Liver (tissue), 3 donors: ENCODE results near the gene NR5A2.

ENCODE experiments used
- CTCF ChIP-seq: fragments of 150-350 bp; IDR thresholded peaks from 2 replicates; pipeline ENCODE4 v1.5.1; 2017; ENCODE audit warnings: improper control_type of control experiment, low read depth, low read length; ENCODE audit not compliant: missing input control
- EGR1 ChIP-seq, 2 donors: IDR thresholded peaks; 2 replicates each; pipeline ENCODE4 v1.6.1; 2016 to 2018; ENCODE audit warnings: antibody characterized with exemption in 2 of 2, low read depth in 2 of 2
- FOXA1 ChIP-seq: IDR thresholded peaks from 2 replicates; pipeline ENCODE4 v1.6.1; 2016; ENCODE audit warnings: antibody characterized with exemption
- GABPA ChIP-seq, 2 donors: IDR thresholded peaks in 1 of 2; conservative IDR thresholded peaks in 1 of 2; 2 replicates each; pipeline ENCODE4 v1.6.1; 2016; ENCODE audit warnings: antibody characterized with exemption in 2 of 2, mild to moderate bottlenecking in 1 of 2, moderate library complexity in 1 of 2
- RAD21 ChIP-seq, 2 donors: IDR thresholded peaks; 2 replicates each; pipeline ENCODE4 v1.6.1; 2016; ENCODE audit warnings: antibody characterized with exemption in 2 of 2, mild to moderate bottlenecking in 2 of 2
- RXRA ChIP-seq, 2 donors: IDR thresholded peaks; 2 replicates each; pipeline ENCODE4 v1.6.1; 2017 to 2018; ENCODE audit warnings: antibody characterized with exemption in 2 of 2, mild to moderate bottlenecking in 1 of 2
- SP1 ChIP-seq: IDR thresholded peaks from 2 replicates; pipeline ENCODE4 v1.6.1; 2018; ENCODE audit warnings: antibody characterized with exemption, mild to moderate bottlenecking
- TAF1 ChIP-seq: conservative IDR thresholded peaks from 2 replicates; pipeline ENCODE4 v1.6.1; 2016; ENCODE audit warnings: antibody characterized with exemption, mild to moderate bottlenecking
- YY1 ChIP-seq: IDR thresholded peaks from 2 replicates; pipeline ENCODE4 v1.6.1; 2016; ENCODE audit warnings: antibody characterized with exemption, mild to moderate bottlenecking
- TF ChIP-seq, protein P1 (sequence below): IDR thresholded peaks from 2 replicates; pipeline ENCODE4 v1.6.1; 2016; ENCODE audit warnings: antibody characterized with exemption
- TF ChIP-seq, protein P2 (sequence below): IDR thresholded peaks from 2 replicates; pipeline ENCODE4 v1.6.1; 2016; ENCODE audit warnings: antibody characterized with exemption, mild to moderate bottlenecking
- TF ChIP-seq, protein P3 (sequence below): IDR thresholded peaks from 2 replicates; pipeline ENCODE4 v1.6.1; 2016; ENCODE audit warnings: antibody characterized with exemption
- TF ChIP-seq, protein P4 (sequence below): IDR thresholded peaks from 2 replicates; pipeline ENCODE4 v1.6.1; 2016; ENCODE audit warnings: antibody characterized with exemption
- donor health status: healthy.
- donor health status: healthy.

- TF ChIP-seq, protein P1, sequence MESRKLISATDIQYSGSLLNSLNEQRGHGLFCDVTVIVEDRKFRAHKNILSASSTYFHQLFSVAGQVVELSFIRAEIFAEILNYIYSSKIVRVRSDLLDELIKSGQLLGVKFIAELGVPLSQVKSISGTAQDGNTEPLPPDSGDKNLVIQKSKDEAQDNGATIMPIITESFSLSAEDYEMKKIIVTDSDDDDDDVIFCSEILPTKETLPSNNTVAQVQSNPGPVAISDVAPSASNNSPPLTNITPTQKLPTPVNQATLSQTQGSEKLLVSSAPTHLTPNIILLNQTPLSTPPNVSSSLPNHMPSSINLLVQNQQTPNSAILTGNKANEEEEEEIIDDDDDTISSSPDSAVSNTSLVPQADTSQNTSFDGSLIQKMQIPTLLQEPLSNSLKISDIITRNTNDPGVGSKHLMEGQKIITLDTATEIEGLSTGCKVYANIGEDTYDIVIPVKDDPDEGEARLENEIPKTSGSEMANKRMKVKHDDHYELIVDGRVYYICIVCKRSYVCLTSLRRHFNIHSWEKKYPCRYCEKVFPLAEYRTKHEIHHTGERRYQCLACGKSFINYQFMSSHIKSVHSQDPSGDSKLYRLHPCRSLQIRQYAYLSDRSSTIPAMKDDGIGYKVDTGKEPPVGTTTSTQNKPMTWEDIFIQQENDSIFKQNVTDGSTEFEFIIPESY = no peak
- TF ChIP-seq CTCF (no peak), YY1 (no peak), TAF1 (no peak), EGR1 (IDR thresholded peaks at IDR 0.05; ENCODE audit: low read depth in 2 of 2) (no peak), GABPA (IDR thresholded peaks at IDR 0.05 in 1 of 2, conservative IDR thresholded peaks at IDR 0.05 in 1 of 2) (no peak), RXRA (IDR thresholded peaks at IDR 0.05) (no peak), RAD21 (IDR thresholded peaks at IDR 0.05) (no peak), SP1 (no peak), FOXA1 (no peak)
- TF ChIP-seq, protein P2, sequence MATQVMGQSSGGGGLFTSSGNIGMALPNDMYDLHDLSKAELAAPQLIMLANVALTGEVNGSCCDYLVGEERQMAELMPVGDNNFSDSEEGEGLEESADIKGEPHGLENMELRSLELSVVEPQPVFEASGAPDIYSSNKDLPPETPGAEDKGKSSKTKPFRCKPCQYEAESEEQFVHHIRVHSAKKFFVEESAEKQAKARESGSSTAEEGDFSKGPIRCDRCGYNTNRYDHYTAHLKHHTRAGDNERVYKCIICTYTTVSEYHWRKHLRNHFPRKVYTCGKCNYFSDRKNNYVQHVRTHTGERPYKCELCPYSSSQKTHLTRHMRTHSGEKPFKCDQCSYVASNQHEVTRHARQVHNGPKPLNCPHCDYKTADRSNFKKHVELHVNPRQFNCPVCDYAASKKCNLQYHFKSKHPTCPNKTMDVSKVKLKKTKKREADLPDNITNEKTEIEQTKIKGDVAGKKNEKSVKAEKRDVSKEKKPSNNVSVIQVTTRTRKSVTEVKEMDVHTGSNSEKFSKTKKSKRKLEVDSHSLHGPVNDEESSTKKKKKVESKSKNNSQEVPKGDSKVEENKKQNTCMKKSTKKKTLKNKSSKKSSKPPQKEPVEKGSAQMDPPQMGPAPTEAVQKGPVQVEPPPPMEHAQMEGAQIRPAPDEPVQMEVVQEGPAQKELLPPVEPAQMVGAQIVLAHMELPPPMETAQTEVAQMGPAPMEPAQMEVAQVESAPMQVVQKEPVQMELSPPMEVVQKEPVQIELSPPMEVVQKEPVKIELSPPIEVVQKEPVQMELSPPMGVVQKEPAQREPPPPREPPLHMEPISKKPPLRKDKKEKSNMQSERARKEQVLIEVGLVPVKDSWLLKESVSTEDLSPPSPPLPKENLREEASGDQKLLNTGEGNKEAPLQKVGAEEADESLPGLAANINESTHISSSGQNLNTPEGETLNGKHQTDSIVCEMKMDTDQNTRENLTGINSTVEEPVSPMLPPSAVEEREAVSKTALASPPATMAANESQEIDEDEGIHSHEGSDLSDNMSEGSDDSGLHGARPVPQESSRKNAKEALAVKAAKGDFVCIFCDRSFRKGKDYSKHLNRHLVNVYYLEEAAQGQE = no peak
- TF ChIP-seq, protein P3, sequence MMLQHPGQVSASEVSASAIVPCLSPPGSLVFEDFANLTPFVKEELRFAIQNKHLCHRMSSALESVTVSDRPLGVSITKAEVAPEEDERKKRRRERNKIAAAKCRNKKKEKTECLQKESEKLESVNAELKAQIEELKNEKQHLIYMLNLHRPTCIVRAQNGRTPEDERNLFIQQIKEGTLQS = no peak
- TF ChIP-seq, protein P4, sequence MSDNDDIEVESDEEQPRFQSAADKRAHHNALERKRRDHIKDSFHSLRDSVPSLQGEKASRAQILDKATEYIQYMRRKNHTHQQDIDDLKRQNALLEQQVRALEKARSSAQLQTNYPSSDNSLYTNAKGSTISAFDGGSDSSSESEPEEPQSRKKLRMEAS = no peak
These were observed 101.7 kb downstream of the NR5A2 start for GRCh38 chr1:200128944-200129879.
